Middle frontal gyrus (tissue), 1 donor: Measurements from ENCODE around the gene HPSE2.

Source experiments
- DNase-seq: peaks from one replicate; pipeline ENCODE4 v3.0.0-alpha.2; 2015; ENCODE audit warnings: low spot score; ENCODE audit errors: extremely low spot score

Gene HPSE2

GRCh38 chr10:98852686-98853085 lies 383.0 kb downstream of the HPSE2 start:
- no peak for DNase-seq

DNA sequence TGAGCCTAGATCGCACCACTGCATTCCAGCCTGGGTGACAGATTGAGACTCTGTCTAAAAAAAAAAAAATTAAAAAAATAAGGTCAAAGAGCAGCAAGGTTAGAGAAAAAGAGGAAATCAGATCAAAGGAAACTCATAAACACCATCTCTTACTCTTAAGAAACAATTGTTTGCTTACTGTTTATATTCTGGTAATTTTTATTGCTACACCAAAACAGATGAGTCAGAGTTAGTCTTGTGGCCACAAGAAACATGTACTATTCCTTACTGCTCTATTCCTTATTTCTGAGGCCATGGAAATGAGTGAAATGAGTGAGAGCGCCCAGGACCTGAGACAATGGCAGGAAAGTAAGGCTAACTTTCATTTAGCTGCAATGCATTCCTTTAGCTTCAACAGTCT lies 387.3 kb downstream of the HPSE2 start:
- no peak for DNase-seq

DNA sequence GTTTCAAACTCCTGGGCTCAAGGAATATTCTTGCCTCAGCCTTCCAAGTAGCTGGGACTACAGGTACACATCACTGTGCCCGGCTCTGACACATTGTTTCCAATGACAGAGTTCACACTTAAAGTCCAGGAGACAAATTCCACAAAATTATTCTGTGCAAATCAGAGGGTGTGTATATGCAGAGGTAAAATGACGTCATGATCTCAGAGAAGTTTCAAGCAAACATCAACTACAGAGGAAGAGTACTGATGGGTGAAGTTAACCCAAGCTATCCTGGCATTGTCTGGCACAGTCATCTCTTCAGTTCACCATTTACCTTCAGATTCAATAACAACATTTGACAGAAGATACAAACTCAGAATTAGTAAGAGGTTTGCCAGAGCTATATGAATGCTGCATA lies 388.9 kb downstream of the HPSE2 start:
- no peak for DNase-seq

DNA sequence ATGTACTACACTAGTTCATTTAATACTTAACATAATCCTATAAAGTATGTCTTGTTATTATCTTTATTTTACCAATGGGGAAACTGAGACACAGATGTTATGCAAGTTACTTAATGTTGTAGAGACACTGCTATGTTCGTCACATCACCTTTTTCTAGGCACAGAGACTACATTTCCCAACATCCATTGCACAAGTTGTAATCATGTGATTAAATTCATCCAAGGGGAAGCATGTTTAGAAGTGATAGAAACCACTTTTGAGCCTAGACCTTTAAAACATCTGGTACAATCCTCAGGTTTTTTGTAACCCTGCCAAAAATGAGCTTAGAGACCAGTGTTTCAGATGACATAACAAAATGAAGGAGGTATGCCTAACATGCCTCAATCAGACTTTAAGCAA lies 402.1 kb downstream of the HPSE2 start:
- DNase-seq = no peak

- no peak for DNase-seq
These were observed 402.9 kb downstream of the HPSE2 start for GRCh38 chr10:98832738-98833137.

DNA sequence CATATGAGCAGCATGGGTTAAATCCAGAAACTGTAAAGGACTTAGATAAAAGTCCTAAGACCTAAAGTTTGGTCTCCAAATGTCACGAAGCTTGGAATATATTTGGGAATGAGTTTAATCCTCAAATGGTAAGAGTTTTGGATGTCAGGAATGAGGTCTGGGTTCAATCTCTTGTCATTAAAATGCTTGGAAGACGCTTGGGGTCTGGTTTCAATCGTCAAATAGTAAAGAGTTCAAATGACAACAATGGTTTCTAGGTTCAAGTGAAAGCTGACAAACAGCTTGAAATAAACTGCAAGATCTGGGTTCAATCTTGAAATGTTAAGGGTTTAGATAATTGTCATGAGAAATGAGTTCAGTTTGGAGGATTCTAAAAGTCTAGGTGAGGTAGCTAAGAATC lies 403.5 kb downstream of the HPSE2 start:
- DNase-seq = no peak

- DNase-seq = no peak
These were observed 404.3 kb downstream of the HPSE2 start for GRCh38 chr10:98831391-98831790.

GRCh38 chr10:98825741-98826140 lies 409.9 kb downstream of the HPSE2 start:
- no peak for DNase-seq

- no peak for DNase-seq
These were observed 418.3 kb downstream of the HPSE2 start for GRCh38 chr10:98817396-98817795.

GRCh38 chr10:98815039-98815885 lies 420.4 kb downstream of the HPSE2 start:
- no peak for DNase-seq

- DNase-seq = no peak
These were observed 421.2 kb downstream of the HPSE2 start for GRCh38 chr10:98814470-98814869.

DNA sequence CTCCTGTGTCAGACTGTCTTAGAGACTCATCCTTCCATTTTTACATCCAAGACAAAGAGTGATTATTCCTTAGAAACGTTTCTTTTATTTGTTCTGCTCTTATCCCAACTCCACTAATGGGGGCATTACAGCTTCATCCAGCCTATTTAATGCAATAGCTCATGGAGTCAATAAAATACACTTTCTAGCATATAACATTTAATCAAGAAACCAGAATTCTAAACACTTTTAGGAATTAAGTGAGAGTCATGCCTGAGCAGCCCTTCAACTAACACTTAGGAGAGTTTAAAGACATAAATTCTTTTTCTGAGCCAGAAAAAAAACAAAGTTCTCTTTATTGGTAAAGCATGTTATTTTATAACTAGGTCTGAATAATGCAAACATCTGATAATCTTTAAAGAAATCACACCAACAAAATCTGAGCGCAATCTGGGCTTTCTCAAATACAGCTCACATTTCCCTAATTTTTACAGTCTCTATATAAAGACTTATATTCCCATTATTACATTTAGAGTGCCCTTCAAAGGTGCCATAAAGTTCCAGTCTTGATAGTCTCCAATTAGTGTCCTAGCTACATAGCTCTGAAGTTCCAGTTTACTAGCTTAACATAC lies 427.3 kb downstream of the HPSE2 start:
- DNase-seq = no peak

DNA sequence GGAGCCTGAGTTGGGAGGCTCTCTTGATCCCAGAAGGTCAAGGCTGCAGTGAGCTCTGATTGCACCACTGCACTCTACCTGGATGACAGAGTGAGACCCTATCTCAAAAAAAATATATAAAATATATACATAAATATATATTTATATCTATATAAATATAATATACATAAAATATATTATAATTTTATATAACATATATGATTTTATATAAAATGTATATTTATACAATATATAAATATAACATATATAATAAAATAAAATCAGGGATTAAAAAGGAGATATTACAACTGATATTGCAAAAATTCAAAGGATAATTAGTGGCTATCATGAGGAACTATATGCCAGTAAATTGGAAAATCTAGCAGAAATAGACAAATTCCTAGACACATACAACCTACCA lies 435.4 kb downstream of the HPSE2 start:
- no peak for DNase-seq

- no peak for DNase-seq
These were observed 440.2 kb downstream of the HPSE2 start for GRCh38 chr10:98795467-98795866.

DNA sequence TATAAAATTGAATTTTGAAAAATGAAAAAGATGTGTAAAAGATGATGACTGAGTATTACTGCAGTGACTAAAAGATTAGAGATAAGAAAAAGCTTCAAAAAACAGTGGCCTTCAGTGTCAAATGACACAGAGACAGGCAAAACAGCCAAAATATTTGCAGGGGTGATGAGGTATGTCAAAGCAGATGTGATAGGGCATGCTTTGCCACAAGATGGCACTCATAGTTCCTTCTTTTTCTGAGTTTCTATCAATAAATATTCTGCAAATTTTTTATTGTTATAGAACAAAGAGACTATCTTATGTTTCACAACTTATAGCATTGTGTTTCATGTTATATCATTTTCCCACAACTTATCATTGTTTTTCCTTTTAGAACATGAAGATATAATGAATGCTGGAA lies 444.8 kb downstream of the HPSE2 start:
- no peak for DNase-seq

GRCh38 chr10:98778277-98778759 lies 457.3 kb downstream of the HPSE2 start:
- DNase-seq = no peak

- no peak for DNase-seq
These were observed 477.2 kb downstream of the HPSE2 start for GRCh38 chr10:98758463-98758862.

DNA sequence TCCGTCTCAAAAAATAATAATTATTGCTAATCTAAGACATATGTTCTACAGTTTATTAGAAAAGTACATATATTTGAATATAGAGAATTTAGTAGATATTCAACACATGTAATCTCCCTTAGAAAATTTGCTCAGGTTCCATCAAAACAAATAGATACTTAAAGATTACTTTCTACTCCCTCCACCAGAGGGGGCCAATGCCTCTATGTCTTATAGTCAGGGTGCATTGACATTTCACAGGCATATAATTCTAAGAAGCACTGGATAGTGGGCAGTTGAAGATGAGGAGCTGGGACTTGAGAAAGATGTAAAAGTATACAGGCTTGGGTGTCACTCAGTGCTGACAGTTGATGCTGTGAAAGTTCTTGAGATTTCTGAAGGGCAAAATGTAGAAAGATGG lies 487.4 kb downstream of the HPSE2 start:
- DNase-seq = no peak

DNA sequence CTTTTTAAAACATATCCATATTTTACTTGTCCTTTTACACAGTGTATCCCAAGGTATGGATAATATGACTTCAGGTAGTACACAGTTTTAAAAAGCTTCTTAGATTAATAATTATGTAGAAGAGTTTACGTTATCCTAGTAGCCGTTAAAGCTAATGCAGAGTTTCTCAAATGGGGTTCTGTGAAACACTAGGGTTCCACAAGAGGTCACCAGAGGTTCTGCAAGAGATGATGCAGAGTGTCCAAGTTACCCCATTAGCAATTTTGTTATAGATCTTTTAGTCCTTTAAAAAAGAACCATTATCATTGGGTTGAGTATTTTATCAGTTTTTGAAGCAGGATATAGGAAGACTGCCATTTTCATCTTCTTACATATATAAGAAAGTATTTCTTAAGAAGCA lies 490.0 kb downstream of the HPSE2 start:
- DNase-seq = no peak

- DNase-seq = no peak
These were observed 515.1 kb downstream of the HPSE2 start for GRCh38 chr10:98720551-98720950.

DNA sequence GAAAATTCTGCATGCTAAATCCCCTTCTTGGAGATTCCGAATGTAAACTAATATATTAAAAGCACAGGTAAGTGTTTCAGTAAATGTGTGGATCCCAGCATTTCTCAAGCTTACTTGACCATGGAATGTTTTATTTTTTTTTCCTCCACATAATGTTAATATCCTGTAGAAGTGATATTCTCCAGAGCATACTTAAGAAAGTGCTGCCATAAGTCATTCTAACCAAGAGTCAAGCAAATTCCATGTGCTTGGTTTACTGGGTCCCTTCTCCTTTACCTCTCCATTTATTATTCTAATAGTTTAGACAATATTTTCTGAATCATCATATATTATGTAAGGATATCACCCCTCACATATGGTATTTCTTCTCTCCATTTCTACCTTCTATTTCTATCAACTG lies 522.1 kb downstream of the HPSE2 start:
- no peak for DNase-seq

DNA sequence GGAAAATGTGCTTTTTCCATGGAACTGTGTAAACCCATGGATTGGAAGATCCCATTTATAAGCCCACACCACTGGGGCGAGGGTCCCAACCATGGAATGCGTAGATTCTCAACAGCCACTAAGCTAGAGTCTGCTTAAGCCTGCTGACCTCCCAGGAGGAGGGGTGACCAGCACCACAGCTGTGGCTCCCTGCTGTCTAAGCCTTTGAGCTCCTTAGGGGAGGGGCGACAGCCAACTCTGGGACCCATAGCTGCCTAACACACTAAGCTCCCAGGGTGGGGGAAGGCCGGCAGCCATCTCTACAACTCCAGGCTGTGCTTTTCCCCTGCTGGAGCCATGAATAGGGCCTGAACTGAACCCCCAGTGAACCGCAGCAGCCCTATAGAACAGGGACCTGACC lies 539.1 kb downstream of the HPSE2 start:
- no peak for DNase-seq

DNA sequence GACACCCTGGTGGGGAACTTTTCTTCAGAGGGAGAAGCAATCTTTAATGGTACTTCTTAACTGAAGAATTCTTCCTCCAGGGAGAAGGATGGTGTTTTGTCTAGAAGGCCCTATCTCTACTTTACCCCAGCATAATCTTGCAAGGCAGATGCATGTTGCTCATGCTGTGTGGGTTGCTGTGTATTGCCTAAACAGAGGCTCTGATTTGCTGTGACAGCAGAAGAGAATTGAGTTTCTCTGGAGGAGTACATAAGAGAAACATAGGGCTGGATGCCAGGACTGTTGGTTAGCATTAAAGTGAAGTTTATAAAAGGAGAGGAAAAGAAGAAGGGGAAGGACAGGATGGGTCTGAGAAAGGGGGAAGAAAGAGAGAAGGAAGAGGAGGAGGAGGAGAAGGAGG lies 540.8 kb downstream of the HPSE2 start:
- no peak for DNase-seq
